Activated CD4-positive, alpha-beta T cell treated with anti-CD3 and anti-CD28 coated beads for 1 hour (primary cell): ENCODE results near the gene CACNA1C.

Experiments used
- DNase-seq: peaks from one replicate; pipeline ENCODE4 v3.0.0-alpha.2; 2020

CACNA1C gene

DNA sequence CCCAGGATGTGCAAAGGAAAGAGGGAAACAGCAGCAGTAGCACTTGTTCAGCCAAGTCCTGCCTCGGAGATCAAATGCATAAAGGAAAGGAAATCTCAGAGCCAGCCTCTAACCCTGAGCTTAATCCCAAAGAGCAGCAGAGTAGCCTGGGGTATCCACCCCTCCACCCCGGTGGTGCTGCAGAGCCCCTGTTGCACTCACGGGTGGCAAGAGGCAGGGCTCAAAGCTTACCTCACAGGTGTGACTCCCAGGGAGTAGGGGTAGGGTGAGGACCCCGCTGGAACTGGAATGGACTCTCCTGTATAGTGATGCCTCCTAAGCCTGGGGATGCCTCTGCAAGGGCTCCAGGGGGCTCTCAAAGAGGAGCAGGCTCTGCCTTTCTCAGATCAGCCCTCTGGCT is 211.1 kb downstream of the CACNA1C start:
- no peak for DNase-seq

DNA sequence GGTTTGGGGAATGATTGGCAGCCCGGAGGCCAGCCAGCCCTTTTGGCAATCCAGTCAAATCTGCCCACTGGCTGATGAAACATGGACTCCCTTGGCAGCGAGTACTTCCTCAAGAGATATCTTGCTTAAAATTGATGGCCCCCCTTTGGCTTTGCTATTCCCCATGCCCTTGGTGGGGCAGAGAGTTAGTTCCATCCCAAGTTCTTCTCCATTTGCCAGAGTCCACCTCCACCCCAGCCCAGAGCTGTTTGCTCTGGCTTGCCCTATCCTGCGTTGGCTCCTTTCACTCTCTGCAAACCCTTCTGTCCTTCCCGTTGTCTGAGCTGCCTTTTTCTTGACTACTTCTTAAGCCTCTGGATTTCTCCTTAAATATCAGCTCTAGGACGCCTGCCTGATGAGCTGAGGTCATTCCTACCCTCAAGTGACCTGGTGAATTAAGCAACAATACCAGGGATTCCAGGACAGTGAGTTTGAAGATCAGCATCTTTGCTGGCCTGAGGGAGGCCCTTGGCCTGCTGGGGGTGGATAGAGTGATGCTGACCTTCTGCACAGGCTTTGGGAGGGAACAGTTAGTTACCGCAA is 212.0 kb downstream of the CACNA1C start:
- no peak for DNase-seq

DNA sequence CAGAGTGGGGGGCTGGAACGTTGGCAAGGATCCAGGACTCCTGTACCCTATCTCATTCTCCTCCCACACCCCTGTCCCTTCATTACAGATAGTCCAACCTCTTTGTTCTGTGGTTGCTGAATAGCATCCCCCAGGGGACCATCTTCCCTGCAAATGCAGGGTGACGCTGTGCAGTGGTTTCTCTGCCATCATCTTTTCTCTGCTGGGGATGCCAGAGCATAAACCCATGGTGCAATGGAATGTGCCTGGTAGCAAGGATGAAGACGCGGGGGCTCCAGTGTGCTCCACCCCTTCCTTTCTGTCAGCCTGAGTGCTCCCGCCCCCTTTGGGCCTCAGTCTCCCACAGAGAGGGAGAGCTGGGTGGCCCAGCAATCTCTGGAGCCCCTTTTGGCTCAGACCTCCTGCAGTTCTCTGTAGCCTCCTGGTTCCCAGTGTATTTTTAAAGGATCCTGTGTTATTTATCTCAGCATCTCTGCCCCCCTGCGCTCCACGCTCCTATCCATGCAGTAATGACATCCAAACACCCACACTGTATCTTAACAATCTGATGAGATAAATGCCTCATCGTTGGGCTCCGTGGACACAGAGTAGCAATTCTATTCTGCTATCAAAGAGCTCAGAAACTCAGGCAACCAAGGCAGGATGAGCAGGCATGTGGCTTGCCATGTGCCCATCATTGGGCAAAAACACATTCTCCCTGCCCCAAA is 212.8 kb downstream of the CACNA1C start:
- no peak for DNase-seq

DNA sequence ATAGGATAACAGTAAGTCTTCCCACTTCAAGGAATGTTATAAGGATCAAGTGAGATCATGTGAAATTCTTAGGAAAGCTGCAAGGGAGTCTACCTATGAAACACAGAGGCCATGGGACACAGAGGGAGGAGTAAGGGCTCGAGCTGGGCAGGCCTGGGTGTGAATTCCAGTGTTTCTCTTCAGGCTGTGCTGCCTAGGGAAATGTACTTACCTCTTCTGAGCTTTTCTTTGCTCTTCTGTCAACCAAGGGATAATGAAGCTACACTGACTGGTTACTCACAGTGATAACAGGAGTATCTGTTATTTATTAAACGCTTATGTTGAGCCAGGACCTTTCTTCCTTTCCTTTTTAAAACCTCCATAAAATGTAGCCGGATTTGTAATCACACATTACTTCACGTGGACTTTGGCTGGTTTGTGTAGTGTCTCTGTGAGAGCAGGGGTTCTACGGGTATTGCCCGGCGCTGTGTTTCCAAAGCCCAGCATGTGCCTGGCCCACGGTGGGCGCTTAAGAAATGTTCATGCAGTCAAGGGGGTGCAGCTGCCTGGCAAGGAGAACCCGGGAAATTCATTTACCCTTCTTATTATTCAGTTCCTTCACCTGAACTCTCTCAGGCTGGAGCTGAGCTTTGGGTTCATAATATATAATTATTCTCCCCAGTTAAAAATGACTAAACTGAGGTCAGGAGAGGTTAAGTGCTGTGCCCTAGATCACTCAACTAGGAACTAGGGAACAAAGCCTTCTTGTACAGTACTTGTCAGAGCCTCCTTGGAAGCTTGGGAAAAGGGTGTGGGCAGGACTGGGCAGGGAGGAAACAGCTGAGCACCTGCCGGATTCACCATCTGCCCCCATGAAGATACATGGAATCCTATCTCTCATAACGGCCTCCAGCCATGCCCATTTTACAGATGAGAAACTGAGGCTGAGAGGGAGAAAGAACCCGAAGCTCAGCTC is 214.2 kb downstream of the CACNA1C start:
- DNase-seq, result no peak

DNA sequence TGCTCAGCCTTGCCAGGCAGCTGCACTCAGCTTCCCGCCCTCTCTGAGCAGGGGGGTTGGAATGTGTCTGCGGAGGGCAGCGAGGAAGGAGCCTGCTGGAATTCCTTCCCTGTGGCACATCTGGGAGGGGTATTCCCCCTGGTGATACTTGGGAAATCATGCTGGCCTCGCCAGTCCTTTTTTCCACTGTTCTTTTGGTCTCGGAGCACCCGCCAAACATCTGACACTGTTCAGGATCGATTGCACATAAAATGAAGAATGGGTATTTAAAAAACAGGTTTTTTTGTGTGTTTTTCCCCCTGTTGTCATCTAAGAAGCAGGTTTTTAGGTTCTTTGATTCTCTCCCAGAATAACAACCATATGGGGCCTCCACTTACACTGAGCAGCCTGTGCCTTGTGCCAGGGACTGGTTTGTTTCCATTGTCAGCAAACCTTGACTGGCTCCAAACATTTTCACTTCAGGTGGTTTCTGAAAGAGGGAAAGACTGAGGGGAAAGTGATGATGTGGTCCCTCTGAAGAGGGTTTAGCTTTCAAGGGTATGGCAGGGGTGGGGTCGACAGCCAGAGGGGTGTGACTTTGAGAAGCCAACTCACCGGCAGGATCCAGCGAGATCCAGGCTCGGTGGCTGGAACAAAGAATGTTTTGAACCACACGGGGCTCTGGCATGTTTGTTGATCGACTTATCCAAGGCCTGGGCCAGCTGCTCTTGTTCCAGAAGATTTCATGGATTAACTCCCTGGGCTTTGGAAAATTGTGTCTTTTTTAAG is 215.1 kb downstream of the CACNA1C start:
- no peak for DNase-seq

DNA sequence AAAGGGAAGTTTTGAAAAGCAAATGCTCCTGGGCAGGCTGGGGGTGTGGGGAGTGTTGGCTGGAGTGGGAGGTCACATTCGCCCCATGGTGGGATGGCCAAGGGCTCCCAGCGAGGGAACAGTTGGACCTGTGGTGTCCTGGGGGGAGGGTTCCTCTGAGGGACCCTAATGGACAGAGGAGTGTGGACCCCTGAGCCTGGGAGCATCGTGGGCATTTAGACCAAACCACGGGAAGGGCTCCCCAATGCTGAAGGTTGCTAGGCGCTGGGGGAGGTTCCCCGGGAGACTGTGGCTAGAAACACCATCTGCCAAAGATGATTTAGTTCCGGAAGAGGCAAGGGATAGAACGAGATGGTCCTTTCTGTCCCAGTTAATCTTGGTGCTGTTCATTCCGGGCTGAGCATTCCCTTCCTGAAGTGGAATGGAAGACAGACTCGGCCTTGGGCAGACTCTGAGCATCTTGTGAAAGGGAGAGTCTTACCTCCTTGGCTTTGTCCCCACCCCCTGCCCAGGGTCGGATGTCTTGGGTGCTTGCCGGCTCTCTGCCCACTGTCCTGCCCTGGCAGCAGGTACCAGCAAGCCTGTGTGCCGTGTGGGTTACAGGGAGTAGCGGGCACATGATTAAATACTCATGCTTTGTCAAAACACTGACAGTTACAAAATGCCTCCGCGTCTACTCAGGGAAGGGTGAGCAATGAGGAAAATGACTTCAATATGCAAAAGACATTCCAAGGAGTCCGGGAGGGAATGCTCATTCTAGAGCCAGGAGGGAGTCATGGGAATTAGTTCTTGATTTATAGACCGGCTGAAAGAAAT is 215.9 kb downstream of the CACNA1C start:
- DNase-seq, result no peak

DNA sequence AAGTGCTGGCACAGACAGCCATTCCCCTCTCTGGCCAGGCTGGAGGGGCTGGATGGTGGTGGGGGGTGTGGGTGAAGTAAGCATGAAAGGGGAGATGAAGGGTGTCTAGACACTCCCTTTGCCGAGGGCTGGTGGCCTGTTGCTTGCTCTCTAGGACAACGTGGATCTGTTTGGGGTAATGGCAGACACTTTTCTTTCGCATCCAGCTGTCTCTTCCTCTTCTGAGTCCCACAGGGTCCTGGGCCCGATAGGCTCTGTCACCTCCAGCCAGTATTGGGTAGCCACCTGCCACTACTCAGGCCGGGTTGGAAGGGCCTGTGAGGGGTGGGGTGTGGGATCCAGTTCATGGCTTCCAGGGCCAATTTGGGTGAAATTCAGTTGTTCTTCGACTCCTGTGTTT is 218.1 kb downstream of the CACNA1C start:
- DNase-seq, result no peak

DNA sequence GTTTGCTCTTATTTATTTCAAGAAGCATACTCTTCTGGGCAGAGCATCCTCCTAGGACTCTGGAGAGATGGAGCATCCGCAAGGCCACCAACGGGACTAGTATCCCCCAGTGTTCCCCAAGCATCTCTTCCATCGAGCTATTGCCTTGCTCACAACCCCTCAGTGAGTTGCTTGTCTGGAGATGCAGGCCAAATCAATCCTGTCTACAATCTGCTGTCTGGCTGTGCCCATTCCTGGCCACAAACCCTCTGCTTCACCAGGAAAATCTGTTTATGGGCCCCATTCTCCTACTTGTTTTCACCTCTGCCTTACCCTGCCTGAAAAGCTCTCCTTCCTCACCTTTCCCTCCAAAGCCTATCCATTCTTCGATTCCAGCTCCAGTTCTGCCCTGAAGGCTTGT is 219.2 kb downstream of the CACNA1C start:
- DNase-seq, result no peak

DNA sequence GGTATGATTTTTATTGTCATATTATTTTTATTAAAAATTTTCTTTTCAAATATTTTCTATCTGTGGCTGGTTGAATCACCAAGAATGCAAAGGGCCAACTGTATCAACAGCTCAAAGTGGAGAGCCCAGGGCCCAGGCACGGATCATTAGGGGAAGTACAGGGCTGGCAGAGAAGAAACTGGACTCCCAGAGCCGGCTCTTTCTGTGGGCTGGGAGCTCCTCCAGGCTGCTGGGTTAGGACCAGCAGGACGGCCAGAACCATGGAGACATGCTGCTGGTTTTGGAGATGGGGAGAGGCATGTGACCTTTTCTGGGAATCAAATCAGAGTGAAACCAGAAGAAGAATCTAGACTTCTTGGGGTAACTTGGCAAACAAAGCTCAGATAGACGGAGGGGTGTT is 220.5 kb downstream of the CACNA1C start:
- no peak for DNase-seq

DNA sequence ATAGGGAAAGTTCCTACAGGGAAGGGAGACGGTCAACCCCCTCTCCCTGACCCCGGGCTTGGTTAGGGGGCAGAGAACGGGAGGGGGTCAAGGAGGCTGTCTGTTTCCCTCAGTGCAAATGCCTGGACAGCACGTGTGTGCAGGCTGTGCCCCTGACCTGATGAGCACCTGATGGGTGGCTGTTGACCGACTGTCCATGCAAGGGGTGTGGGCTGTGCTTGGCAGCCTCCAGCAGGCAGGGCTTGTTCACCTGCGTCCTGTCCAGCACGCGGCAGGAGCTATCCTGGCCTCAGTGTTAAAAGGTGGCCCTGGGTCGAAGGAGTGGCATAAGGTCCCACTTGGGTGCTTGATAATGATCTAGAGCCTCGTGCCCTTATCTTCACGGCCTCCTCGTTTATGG is 221.0 kb downstream of the CACNA1C start:
- no peak for DNase-seq

DNA sequence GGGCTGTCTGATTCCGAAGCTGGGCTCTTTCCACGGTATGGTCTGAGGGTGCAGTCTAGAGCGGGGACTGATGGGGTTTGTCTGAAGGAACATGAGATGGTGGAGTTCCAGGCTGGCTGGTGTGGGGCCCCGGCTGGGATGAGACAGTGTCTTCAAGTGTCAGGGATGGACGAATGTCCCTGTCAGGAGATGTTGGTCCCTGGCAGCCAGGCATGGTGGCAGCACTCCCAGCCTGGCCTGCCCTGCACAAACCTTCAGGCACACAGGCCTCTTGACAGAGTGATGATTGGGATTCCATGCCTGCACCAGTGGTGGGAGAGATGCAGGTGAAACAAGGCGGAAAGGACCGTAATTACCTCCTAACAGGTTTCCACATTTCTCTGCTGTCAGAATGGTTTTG is 221.9 kb downstream of the CACNA1C start:
- no peak for DNase-seq

DNA sequence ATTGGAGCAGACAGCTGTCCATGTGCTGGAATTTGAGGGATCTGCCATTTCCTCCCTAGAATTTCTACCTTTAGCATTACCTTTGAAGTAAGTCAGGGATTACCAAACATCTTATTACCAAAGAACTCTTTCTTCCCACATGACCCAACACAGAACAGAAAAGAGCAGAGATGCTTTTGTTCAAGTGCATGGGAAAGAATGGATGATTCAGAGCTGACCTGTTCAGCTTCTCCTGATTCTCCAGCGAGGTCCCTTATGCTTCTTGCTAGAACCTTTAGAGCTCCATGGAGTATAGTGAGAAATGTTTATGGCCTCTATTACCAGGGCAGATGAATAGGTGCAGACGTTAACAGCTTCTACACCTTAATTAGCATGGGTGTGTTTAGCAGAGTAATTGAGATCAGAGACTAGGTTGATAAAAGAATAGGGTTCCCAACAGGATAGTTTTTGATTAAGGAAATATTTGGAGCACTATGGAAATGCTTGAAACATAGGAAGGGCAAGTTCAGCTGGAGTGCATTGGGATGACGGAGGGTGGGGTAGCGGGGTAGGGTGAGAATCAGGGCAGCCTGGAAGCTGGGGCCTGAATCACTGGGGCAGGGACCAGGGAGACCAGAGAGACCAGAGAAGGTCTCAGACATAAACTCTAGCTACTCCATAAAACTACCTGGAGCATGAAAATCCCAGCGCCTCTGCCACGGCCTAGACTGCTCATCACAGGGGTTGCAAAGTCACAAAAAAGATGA is 223.7 kb downstream of the CACNA1C start:
- DNase-seq, result no peak

DNA sequence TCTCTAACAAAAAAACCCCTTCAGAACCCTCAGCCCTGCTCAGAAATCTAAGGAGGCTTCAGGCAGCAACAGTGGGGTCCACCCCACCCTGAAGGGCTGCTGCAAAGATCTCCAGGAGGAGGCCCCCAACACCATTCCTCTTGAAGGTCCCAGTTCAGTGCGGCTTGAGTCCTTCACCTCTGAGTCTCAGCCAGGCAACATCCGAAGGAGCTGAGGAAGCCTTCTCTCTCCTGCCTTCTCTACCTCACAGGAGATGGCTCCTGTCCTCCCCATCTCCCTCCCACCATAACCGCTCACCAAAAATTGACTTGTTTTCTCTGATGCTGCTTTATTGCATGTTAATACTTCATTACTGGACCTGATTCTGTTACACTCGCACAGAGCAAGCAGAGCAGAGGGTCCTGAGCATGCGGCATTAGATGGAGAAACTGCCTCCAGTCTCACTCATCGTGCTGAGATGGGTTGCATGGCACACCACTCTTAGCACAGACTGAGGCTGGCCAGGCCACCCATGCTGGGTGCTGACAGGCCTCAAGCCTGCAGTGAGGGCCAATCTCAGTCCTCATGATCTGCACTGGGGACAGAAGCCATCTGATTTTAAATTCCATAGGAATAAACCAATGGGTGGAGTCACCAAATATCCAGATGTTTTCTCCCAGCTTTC is 224.8 kb downstream of the CACNA1C start:
- DNase-seq, result no peak

DNA sequence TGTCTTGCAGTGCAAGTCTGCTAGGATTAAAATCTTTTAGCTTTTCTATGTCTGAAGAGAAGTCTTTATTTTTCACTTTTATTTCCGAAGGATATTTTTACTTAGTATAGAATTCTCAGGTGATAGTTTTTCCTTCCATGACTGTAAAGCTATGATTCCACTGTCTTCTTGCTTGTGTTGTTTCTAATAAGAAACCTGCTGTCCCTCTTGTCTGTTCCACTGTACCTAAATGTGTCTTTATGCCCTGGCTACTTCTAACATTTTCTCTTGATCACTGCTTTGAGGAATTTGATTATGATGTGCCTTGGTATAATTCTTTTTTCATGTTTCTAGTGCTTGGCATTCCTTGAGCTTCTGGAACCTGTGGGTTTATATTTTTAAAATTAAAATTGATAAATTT is 228.7 kb downstream of the CACNA1C start:
- DNase-seq, result no peak

DNA sequence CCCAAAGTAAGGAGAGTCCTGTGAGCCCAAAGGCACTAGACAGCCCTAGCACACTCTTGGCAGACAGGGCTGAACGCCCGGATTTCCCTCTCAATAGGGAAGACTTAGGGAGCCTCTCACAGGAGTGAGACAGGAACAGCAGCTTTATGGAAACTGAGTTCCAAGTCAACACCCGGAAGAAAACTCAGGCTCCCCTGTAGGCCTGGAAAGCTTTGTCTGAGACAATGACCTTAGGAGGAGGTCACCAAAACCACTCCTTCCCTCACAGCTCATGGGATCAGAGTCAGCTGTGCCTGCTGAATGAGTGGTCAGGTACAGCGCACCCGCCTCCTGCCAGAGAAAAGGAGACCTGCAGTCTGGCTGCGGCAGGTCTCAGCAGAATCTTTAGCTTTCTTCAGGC is 229.5 kb downstream of the CACNA1C start:
- DNase-seq, result no peak

DNA sequence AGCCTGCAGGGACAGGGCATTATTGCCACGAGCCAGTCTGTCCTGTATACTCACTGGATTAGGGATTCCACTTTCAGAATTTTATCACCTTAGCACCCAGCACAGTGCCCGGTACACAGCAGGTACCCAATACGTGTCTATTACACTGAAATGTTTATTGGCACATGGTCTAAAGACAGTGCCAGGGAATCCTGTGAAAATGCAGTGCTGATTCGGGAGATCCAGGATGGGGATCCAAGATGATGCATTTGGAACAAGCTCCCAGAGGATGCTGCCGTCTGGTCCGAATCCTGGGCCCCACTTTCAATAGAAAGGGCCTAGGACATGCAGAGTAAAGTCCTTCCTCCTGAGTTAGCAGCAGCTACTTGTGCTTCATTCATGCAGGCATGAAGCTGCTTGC is 230.7 kb downstream of the CACNA1C start:
- DNase-seq, result no peak

DNA sequence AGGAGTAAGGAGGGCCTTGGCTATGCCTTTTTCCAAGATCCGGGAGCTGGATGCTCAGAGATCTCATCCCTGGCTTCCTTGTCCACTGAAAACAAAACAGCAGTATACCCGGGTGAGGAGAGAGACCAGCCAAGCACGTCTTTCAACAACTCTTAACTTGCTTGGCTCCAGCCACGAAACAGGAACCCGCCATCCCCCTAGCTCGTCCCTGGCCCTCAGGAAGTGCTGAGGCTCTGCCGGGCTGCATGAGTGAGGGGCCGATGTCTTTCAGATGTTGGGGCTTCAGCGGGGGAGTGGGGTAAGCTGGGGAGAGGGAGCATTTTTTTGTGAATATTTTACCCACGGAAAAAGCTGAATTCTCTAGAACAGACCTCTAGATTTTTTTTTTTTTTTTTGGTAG is 231.1 kb downstream of the CACNA1C start:
- DNase-seq, result no peak

DNA sequence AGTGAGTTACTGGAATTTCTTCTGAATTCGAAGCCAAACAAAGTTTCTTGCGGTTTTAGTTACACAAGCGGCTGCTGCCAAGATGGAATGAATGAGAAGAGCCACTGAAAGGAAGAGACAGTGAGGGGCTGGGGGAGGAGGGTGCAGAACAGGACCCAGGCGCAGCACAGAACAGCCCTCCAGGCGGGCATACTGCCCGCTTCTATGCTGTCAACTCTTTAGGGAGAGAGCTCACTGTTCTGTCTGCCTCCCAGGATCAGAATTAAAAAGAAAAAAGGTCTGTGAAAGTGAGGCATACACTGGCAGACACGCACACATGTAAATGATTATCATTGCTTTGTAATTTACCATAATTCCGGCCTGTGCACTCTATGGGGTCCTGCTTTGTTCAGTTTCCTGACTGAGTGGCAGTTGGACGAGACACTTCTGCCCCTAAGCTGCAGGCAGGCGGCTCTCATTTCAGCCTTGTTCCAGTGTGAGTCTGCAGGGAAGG is 231.6 kb downstream of the CACNA1C start:
- DNase-seq, result no peak

DNA sequence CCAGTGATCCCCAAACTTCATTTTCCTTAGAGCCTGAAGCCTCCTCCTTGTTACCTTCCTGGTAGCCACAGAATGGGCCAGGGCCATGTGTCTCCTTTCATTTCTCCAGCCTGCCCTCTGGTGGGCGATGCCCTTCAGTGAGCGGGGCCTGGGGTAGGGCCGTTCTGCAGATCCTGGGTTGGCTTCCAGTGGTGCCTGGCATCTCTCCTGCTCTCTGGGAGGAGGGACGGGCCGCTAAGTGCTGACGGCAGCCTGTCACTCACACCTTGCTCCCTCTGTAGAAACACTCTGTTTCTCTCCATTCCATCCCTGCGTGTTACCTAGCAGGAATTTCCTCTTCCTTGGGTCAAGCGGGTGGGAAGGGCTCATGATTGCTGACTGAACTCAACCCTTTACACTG is 232.1 kb downstream of the CACNA1C start:
- DNase-seq, result no peak

DNA sequence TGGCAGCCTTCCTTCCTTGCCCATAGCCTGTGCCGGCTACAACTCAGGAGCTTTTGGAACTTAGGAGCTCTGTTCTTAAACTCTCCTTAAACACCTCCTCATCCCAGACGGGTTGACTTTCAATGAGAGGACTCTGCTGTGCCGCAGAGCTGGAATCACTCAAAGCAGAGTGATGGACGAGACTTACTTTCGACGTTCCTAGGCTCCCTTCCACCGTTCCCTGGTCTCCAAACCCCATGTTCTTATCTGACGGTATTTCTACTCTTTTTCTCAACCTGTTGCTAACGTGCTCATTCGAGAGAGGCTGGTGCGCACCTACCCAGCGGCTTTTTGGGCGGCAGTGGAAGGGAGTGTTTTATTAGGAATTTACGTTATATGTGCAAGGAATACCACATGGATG is 232.7 kb downstream of the CACNA1C start:
- DNase-seq, result no peak

DNA sequence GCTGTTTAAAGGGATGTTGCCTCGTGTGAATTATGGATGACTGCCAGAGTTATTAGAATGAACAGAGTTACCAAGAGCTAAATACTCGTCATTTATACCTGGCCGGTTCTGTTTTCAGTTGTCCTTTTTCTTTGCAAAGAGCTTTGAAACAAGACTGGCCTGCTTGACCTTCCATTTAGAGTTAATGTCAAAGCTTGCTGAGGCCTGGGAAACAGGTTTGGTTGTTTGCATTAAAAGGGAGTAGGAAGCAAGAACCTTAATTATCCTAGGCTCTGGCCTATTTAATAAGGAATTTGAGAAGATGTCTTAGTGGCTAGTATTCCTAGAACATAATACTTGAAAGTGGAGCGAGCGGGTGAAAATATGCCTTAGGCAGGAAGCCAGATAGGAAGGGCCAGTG is 233.3 kb downstream of the CACNA1C start:
- DNase-seq, result no peak
